ENCODE measurements around the gene BRD7.

Gene BRD7

GRCh38 chr16:50303041-50303604 lies 65.7 kb downstream of the BRD7 start:
- no peak for DNase-seq

- no peak for DNase-seq
Measured at GRCh38 chr16:50302472-50303005, 66.2 kb downstream of the BRD7 start.

GRCh38 chr16:50301626-50302471 lies 66.9 kb downstream of the BRD7 start:
- no peak for DNase-seq

- DNase-seq = no peak
Measured at GRCh38 chr16:50300942-50301625, 67.7 kb downstream of the BRD7 start.

GRCh38 chr16:50299508-50300105 lies 69.2 kb downstream of the BRD7 start:
- DNase-seq = no peak

GRCh38 chr16:50298591-50299507 lies 69.9 kb downstream of the BRD7 start:
- DNase-seq = no peak

- DNase-seq = no peak
Measured at GRCh38 chr16:50298075-50298460, 70.7 kb downstream of the BRD7 start.

GRCh38 chr16:50297301-50298074 lies 71.3 kb downstream of the BRD7 start:
- no peak for DNase-seq

- no peak for DNase-seq
Measured at GRCh38 chr16:50296807-50297206, 72.0 kb downstream of the BRD7 start.

GRCh38 chr16:50295541-50296132 lies 73.2 kb downstream of the BRD7 start:
- DNase-seq = no peak

GRCh38 chr16:50294955-50295354 lies 73.8 kb downstream of the BRD7 start:
- no peak for DNase-seq

GRCh38 chr16:50293994-50294855 lies 74.6 kb downstream of the BRD7 start:
- DNase-seq = no peak

GRCh38 chr16:50293041-50293783 lies 75.6 kb downstream of the BRD7 start:
- no peak for DNase-seq

GRCh38 chr16:50292566-50292948 lies 76.2 kb downstream of the BRD7 start:
- DNase-seq = no peak

GRCh38 chr16:50291719-50292565 lies 76.8 kb downstream of the BRD7 start:
- DNase-seq = no peak

GRCh38 chr16:50290856-50291255 lies 77.9 kb downstream of the BRD7 start:
- DNase-seq = no peak

GRCh38 chr16:50289950-50290764 lies 78.6 kb downstream of the BRD7 start:
- no peak for DNase-seq

Measured in MV-4-11 (cell line).